A673 (cell line): ENCODE measurements around the gene ORAI3. TPM values are rescaled to one million over a fixed set of nuclear protein-coding genes. Genes with fewer than 3 reads are reported as not detected.

Experiments used
- Bru-seq: library from RNA; stranded (reverse); fragments of 400-500 nt; gene quantifications from one replicate; lab custom pipeline; 2021; lab: Mats Ljungman, UMichigan
- BruChase-seq, 2 experiments: library from RNA; stranded (reverse); fragments of 400-500 nt; gene quantifications; one replicate each; lab custom pipeline; 2021; lab: Mats Ljungman, UMichigan
- BruUV-seq: library from RNA; stranded (reverse); fragments of 400-500 nt; replicated peaks from 2 replicates; lab custom pipeline; 2021; lab: Mats Ljungman, UMichigan
- CTCF ChIA-PET: fragments of 300-600 bp; sonication (Branson Sonifier 250); formaldehyde crosslinking; loops from one replicate; lab custom pipeline; 2022; ENCODE audit warnings: antibody characterized with exemption; lab: Charles Lee
- POLR2A ChIA-PET: fragments of 300-600 bp; sonication (Branson Sonifier 250); formaldehyde crosslinking; loops from one replicate; lab custom pipeline; 2022; ENCODE audit warnings: antibody characterized with exemption; ENCODE audit not compliant: low non-redundant PET; lab: Charles Lee
- DNase-seq: peaks from one replicate; pipeline ENCODE4 v3.0.0-alpha.2; 2015; ENCODE audit warnings: low spot score
- H3K27ac ChIP-seq: fragments of 200-600 bp; sonication (generic); 2 replicates; pipeline ENCODE4 v1.5.1; 2016; ENCODE audit warnings: mixed run types, low read depth, mild to moderate bottlenecking, mixed read lengths, antibody characterized with exemption, low read length; ENCODE audit not compliant: poor library complexity, severe bottlenecking
- H3K27me3 ChIP-seq: fragments of 200-600 bp; sonication (generic); replicated peaks from 2 replicates; pipeline ENCODE4 v1.6.1; 2017; ENCODE audit warnings: mixed run types, low read depth, mild to moderate bottlenecking, mixed read lengths, antibody characterized with exemption, low read length; ENCODE audit not compliant: insufficient read depth, poor library complexity
- H3K36me3 ChIP-seq: fragments of 200-600 bp; sonication (generic); 2 replicates; pipeline ENCODE4 v1.6.1; 2016; ENCODE audit warnings: mixed run types, mild to moderate bottlenecking, mixed read lengths, antibody characterized with exemption, low read length; ENCODE audit not compliant: insufficient read depth, poor library complexity, severe bottlenecking
- H3K4me1 ChIP-seq: fragments of 200-600 bp; sonication (generic); 2 replicates; pipeline ENCODE4 v1.6.1; 2017; ENCODE audit warnings: mixed run types, mild to moderate bottlenecking, mixed read lengths, antibody characterized with exemption, low read length; ENCODE audit not compliant: insufficient read depth, poor library complexity, severe bottlenecking
- H3K4me3 ChIP-seq: fragments of 200-600 bp; sonication (generic); 2 replicates; pipeline ENCODE4 v1.5.1; 2016; ENCODE audit warnings: low read depth, mixed run types, mild to moderate bottlenecking, mixed read lengths, low read length; ENCODE audit not compliant: poor library complexity, severe bottlenecking
- H3K9me3 ChIP-seq: fragments of 200-600 bp; sonication (generic); 2 replicates; pipeline ENCODE4 v1.6.1; 2016; ENCODE audit warnings: mixed run types, low read depth, mild to moderate bottlenecking, mixed read lengths, antibody characterized with exemption, low read length; ENCODE audit not compliant: poor library complexity, severe bottlenecking
- EZH2 ChIP-seq: fragments of 200-600 bp; sonication (generic); IDR thresholded peaks from 2 replicates; pipeline ENCODE4 v1.6.1; 2017; ENCODE audit warnings: borderline replicate concordance, low read depth, mild to moderate bottlenecking, mixed read lengths, antibody characterized with exemption, low read length; ENCODE audit not compliant: poor library complexity, severe bottlenecking
- intact Hi-C: fragments of 100-400 bp; cut with micrococcal nuclease; formaldehyde crosslinking; loops from one replicate; pipeline ENCODE4 v1.10.0; 2022; ENCODE audit not compliant: unreplicated experiment
- long read RNA-seq: library from polyadenylated mRNA; stranded (forward); transcript quantifications from one replicate; pipeline ENCODE4 v2.0.0, GENCODE V29; 2022
- total RNA-seq: library from RNA; stranded (reverse); gene quantifications from 2 replicates; pipeline ENCODE4 v1.2.3, GENCODE V29; 2021
- TF ChIP-seq, protein P1 (sequence below): fragments of 300-800, 200-600 bp; sonication (generic); conservative IDR thresholded peaks from 2 replicates; pipeline ENCODE4 v1.5.1; 2017; ENCODE audit warnings: low read depth, mild to moderate bottlenecking, antibody characterized with exemption, low read length, moderate library complexity, mixed read lengths

The ORAI3 gene
- total RNA-seq (2.1 and 4.3 TPM in 2 replicates), Bru-seq, nascent RNA (percentile 27 among the genes with signal in this experiment), BruChase-seq, experiment 1, labeled RNA remaining after a 2-hour chase (percentile 45 among the genes with signal in this experiment), BruChase-seq, experiment 2, labeled RNA remaining after a 6-hour chase (percentile 58 among the genes with signal in this experiment)
- long read RNA-seq, transcript ORAI3-201 (2 exons, 2,206 nt): major isoform, 7 of 7 reads
- long read RNA-seq, partial matches to known transcripts: 0 of 7 reads
- long read RNA-seq, other reads (novel, unspliced or antisense): 0 of 7 reads

DNA sequence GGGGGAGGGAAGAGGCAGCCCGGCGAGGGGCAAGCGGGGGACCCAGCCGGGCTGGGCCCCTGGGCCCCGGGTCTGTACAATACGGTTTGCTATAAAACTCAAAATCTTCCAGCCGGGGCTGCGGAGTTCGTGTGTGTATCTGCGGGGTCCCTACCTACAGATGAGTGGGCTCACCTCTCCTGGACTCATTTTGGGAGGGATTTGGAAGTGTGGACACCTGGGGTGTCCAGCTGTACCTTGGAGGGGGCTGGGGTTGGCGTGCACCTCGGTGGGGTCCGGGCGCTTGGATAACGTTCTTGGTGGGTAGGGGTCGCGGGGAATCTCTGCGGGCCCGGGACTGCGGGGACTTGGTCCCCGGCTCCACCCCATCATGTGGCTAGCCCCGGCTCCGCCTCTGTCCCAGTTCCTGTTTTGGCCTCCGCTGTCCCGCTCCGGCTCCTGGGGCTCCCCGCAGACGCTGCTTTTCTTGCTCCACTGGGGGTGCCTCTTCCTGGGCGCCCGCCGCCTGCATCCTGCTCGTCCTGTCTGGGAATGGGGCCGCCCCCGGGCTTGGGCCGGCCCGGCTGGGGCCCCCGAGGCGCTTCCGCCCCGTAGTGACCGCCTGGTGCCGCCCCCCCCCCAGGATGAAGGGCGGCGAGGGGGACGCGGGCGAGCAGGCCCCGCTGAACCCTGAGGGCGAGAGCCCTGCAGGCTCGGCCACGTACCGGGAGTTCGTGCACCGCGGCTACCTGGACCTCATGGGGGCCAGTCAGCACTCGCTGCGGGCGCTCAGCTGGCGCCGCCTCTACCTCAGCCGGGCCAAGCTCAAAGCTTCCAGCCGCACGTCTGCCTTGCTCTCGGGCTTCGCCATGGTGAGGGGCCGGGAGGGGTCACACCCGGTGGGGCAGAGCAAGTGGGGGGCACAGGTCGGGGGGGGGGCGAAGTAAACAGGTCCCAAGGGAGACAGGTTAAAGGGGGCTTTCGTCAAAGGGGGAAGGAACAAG, at the start of gene ORAI3:
TSS of gene ORAI3 (plus strand) at position 402 of the 983 bp plus-strand sequence. CDS start at position 624, 222 bp downstream.
- POLR2A ChIA-PET: no interaction called here
- no TSS peak for BruUV-seq
- H3K27ac ChIP-seq: peak within 1 kb of the TSS; percentile 77
- H3K27me3 ChIP-seq: no peaks in the 10 kb centered on the region
- peaks cover 7% of the 10 kb centered on the region for H3K4me1 ChIP-seq
- DNase-seq: peak; percentile 64
- peak within 1 kb of the TSS; percentile 87 for H3K4me3 ChIP-seq
- H3K9me3 ChIP-seq: no peaks in the 10 kb centered on the region
- CTCF ChIA-PET: interaction anchor here (0.5 kb wide), 1 partner anchor 193 kb away, joined by 3 read pairs; no protein-coding TSS in a partner anchor
- peaks cover 12% of the 10 kb centered on the region for H3K36me3 ChIP-seq
- intact Hi-C loops: no loop called here
- TF ChIP-seq, protein P1, sequence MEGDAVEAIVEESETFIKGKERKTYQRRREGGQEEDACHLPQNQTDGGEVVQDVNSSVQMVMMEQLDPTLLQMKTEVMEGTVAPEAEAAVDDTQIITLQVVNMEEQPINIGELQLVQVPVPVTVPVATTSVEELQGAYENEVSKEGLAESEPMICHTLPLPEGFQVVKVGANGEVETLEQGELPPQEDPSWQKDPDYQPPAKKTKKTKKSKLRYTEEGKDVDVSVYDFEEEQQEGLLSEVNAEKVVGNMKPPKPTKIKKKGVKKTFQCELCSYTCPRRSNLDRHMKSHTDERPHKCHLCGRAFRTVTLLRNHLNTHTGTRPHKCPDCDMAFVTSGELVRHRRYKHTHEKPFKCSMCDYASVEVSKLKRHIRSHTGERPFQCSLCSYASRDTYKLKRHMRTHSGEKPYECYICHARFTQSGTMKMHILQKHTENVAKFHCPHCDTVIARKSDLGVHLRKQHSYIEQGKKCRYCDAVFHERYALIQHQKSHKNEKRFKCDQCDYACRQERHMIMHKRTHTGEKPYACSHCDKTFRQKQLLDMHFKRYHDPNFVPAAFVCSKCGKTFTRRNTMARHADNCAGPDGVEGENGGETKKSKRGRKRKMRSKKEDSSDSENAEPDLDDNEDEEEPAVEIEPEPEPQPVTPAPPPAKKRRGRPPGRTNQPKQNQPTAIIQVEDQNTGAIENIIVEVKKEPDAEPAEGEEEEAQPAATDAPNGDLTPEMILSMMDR: no peak
- TF ChIP-seq EZH2: no peak

DNA sequence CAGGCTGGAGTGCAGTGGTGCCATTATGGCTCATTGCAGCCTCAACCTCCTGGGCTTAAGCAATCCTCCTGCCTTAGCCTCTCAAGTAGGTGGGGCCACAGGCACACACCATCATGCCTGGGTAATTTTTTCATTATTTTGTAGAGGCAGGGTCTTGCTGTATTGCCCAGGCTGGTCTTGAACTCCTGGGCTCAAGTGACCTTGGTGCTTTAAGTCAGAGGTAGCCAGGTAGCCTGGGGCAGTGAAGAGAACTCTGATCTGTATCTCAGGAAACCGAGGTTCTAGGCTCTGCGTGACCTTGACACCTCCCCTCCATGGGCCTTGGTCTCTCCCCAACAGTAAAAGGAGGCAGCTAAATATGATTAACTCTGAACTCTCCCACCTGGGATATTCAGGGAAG, 49.1 kb upstream of the ORAI3 start:
- intact Hi-C loops: no loop called here
- no peak overlapping the region for H3K27ac ChIP-seq
- no peaks in the 10 kb centered on the region for H3K36me3 ChIP-seq
- H3K4me1 ChIP-seq: peaks cover 33% of the 10 kb centered on the region
- H3K9me3 ChIP-seq: no peaks in the 10 kb centered on the region
- no peaks in the 10 kb centered on the region for H3K27me3 ChIP-seq
- H3K4me3 ChIP-seq: no peak overlapping the region
- POLR2A ChIA-PET: no interaction called here
- no peak for DNase-seq
- CTCF ChIA-PET: no interaction called here
- TF ChIP-seq, protein P1: no peak
- no peak for TF ChIP-seq EZH2
- BruUV-seq: no TSS peak

GRCh38 chr16:30900588-30900987, 48.3 kb upstream of the ORAI3 start:
- Histone ChIP-seq H3K36me3 (no peaks in the 10 kb centered on the region), H3K4me1 (peaks cover 33% of the 10 kb centered on the region), H3K4me3 (no peak overlapping the region), H3K27ac (no peak overlapping the region), H3K9me3 (no peaks in the 10 kb centered on the region), H3K27me3 (no peaks in the 10 kb centered on the region)
- no peak for TF ChIP-seq EZH2
- TF ChIP-seq, protein P1: no peak
- CTCF ChIA-PET: interaction anchor here (0.9 kb wide), 1 partner anchor 406 kb away, joined by 5 read pairs; no protein-coding TSS in a partner anchor
- intact Hi-C loops: no loop called here
- POLR2A ChIA-PET: no interaction called here
- no TSS peak for BruUV-seq
- no peak for DNase-seq
